Loucy (cell line): ENCODE results near the gene KRT74.
A peak's percentile ranks its signal among the peaks of the same experiment; 100 is the strongest.

ENCODE experiments used
- H2AFZ ChIP-seq: fragments of 200-600 bp; sonication (generic); 2 replicates; pipeline ENCODE4 v1.6.0; 2016; ENCODE audit warnings: antibody characterized with exemption, mild to moderate bottlenecking, low read length, moderate library complexity
- H3F3A ChIP-seq: fragments of 200-600 bp; 2 replicates; pipeline ENCODE4 v1.6.0; 2016; ENCODE audit warnings: antibody characterized with exemption, low read depth, mild to moderate bottlenecking
- H3K27me3 ChIP-seq: fragments of 200-600 bp; sonication (generic); 2 replicates; pipeline ENCODE4 v1.6.1; 2014; ENCODE audit warnings: low read length, mild to moderate bottlenecking; ENCODE audit not compliant: insufficient read depth, poor library complexity, severe bottlenecking
- H3K36me3 ChIP-seq: fragments of 200-600 bp; sonication (generic); 2 replicates; pipeline ENCODE4 v1.6.1; 2016; ENCODE audit warnings: low read length; ENCODE audit not compliant: insufficient read depth
- H3K4me1 ChIP-seq: fragments of 200-600 bp; sonication (generic); 2 replicates; pipeline ENCODE4 v1.5.1; 2014; ENCODE audit warnings: low read length, mild to moderate bottlenecking; ENCODE audit not compliant: insufficient read depth, poor library complexity, severe bottlenecking
- H3K4me2 ChIP-seq: fragments of 200-600 bp; sonication (generic); 2 replicates; pipeline ENCODE4 v1.6.0; 2014; ENCODE audit warnings: antibody characterized with exemption, low read length, low read depth, mild to moderate bottlenecking; ENCODE audit not compliant: poor library complexity, severe bottlenecking
- H3K4me3 ChIP-seq: fragments of 200-600 bp; sonication (generic); 2 replicates; pipeline ENCODE4 v1.5.1; 2014; ENCODE audit warnings: low read length, mild to moderate bottlenecking, mixed read lengths; ENCODE audit not compliant: poor library complexity, severe bottlenecking
- H3K79me2 ChIP-seq: fragments of 200-600 bp; sonication (generic); 2 replicates; pipeline ENCODE4 v1.6.1; 2014; ENCODE audit warnings: low read length; ENCODE audit not compliant: insufficient read depth
- H3K9ac ChIP-seq: fragments of 200-600 bp; sonication (generic); 2 replicates; pipeline ENCODE4 v1.6.0; 2014; ENCODE audit warnings: mild to moderate bottlenecking, low read depth, low read length, moderate library complexity; ENCODE audit not compliant: poor library complexity, severe bottlenecking
- H3K9me2 ChIP-seq: fragments of 200-600 bp; sonication (generic); replicated peaks from 2 replicates; pipeline ENCODE4 v1.6.1; 2016; ENCODE audit warnings: low read depth, low read length, mixed read lengths
- H3K9me3 ChIP-seq: fragments of 200-600 bp; sonication (generic); 2 replicates; pipeline ENCODE4 v1.6.1; 2014; ENCODE audit warnings: mild to moderate bottlenecking, antibody characterized with exemption, low read length, low read depth; ENCODE audit not compliant: insufficient read depth
- H4K20me1 ChIP-seq: fragments of 200-600 bp; sonication (generic); 2 replicates; pipeline ENCODE4 v1.6.0; 2014; ENCODE audit warnings: antibody characterized with exemption, low read length, mild to moderate bottlenecking; ENCODE audit not compliant: insufficient read depth, poor library complexity, severe bottlenecking
- CTCF ChIP-seq: fragments of 200-600 bp; sonication (generic); conservative IDR thresholded peaks from 2 replicates; pipeline ENCODE4 v1.5.1; 2014; ENCODE audit warnings: mild to moderate bottlenecking, antibody characterized with exemption, low read length
- EZH2phosphoT487 ChIP-seq: fragments of 200-600 bp; IDR thresholded peaks from 2 replicates; pipeline ENCODE4 v1.6.1; 2018; ENCODE audit warnings: antibody characterized with exemption, mild to moderate bottlenecking, moderate library complexity, borderline replicate concordance

Gene KRT74

GRCh38 chr12:52535574-52535973 is 38.1 kb downstream of the KRT74 start:
- H3F3A ChIP-seq: no peaks in the 10 kb centered on the region
- no peak overlapping the region for H3K9ac ChIP-seq
- H3K27me3 ChIP-seq: no peaks in the 10 kb centered on the region
- no peak overlapping the region for H2AFZ ChIP-seq
- H3K36me3 ChIP-seq: no peaks in the 10 kb centered on the region
- no peak overlapping the region for H3K4me2 ChIP-seq
- no peak overlapping the region for H3K4me3 ChIP-seq
- TF ChIP-seq CTCF: no peak
- no peak for TF ChIP-seq EZH2phosphoT487
- H3K79me2 ChIP-seq: no peaks in the 10 kb centered on the region
- no peaks in the 10 kb centered on the region for H3K9me3 ChIP-seq
- H4K20me1 ChIP-seq: no peaks in the 10 kb centered on the region
- H3K4me1 ChIP-seq: no peaks in the 10 kb centered on the region
- no peaks in the 10 kb centered on the region for H3K9me2 ChIP-seq

GRCh38 chr12:52534482-52534881 is 39.2 kb downstream of the KRT74 start:
- Histone ChIP-seq H3K4me2 (no peak overlapping the region), H4K20me1 (no peaks in the 10 kb centered on the region), H3F3A (no peaks in the 10 kb centered on the region), H3K4me1 (no peaks in the 10 kb centered on the region), H2AFZ (no peak overlapping the region), H3K4me3 (no peak overlapping the region), H3K9me3 (no peaks in the 10 kb centered on the region), H3K36me3 (no peaks in the 10 kb centered on the region), H3K27me3 (no peaks in the 10 kb centered on the region), H3K9me2 (no peaks in the 10 kb centered on the region), H3K9ac (no peak overlapping the region), H3K79me2 (no peaks in the 10 kb centered on the region)
- TF ChIP-seq CTCF: peak; percentile 45
- TF ChIP-seq EZH2phosphoT487: no peak

GRCh38 chr12:52533686-52534470 is 39.8 kb downstream of the KRT74 start:
- Histone ChIP-seq H2AFZ (no peak overlapping the region), H4K20me1 (no peaks in the 10 kb centered on the region), H3K9me2 (no peaks in the 10 kb centered on the region), H3K9ac (no peak overlapping the region), H3K4me2 (no peak overlapping the region), H3K9me3 (no peaks in the 10 kb centered on the region), H3K4me1 (no peaks in the 10 kb centered on the region), H3F3A (no peaks in the 10 kb centered on the region), H3K27me3 (no peaks in the 10 kb centered on the region), H3K36me3 (no peaks in the 10 kb centered on the region), H3K79me2 (no peaks in the 10 kb centered on the region), H3K4me3 (no peak overlapping the region)
- TF ChIP-seq EZH2phosphoT487 (no peak), CTCF (no peak)
